Breast epithelium (tissue), 3 donors: ENCODE data around the gene ST6GALNAC6.

Source experiments
- CTCF ChIP-seq, 3 donors: fragments of 450-650 bp; IDR thresholded peaks; one replicate each; pipeline ENCODE4 v1.5.1; 2016 to 2017; ENCODE audit warnings: antibody characterized with exemption in 3 of 3, mild to moderate bottlenecking in 3 of 3, moderate library complexity in 3 of 3
- POLR2A ChIP-seq: fragments of 450-650 bp; IDR thresholded peaks from one replicate; pipeline ENCODE4 v1.6.1; 2016; ENCODE audit warnings: antibody characterized with exemption, mild to moderate bottlenecking, moderate library complexity

GRCh38 chr9:127915325-127915752 is 15.9 kb upstream of the ST6GALNAC6 start:
- no peak for TF ChIP-seq CTCF (IDR thresholded peaks at IDR 0.05)
- no peak for TF ChIP-seq POLR2A
